HG02885 (cell line): Measurements from ENCODE around the gene RSU1.

Experiments
- ATAC-seq: cut with Tn5 transposase; IDR thresholded peaks from one replicate; pipeline ENCODE4 v1.9.1; 2021; ENCODE audit warnings: mild to moderate bottlenecking; ENCODE audit not compliant: unreplicated experiment, poor library complexity

Gene RSU1

GRCh38 chr10:16748749-16749148 lies 68.5 kb downstream of the RSU1 start:
- ATAC-seq: no peak

GRCh38 chr10:16746856-16747255 lies 70.4 kb downstream of the RSU1 start:
- ATAC-seq: no peak

- ATAC-seq: no peak
Observed at GRCh38 chr10:16745061-16745460, 72.2 kb downstream of the RSU1 start.

- no peak for ATAC-seq
Observed at GRCh38 chr10:16742165-16742960, 74.9 kb downstream of the RSU1 start.

- ATAC-seq: no peak
Observed at GRCh38 chr10:16741540-16741939, 75.7 kb downstream of the RSU1 start.

- ATAC-seq: no peak
Observed at GRCh38 chr10:16737420-16737819, 79.8 kb downstream of the RSU1 start.

GRCh38 chr10:16735671-16736070 lies 81.6 kb downstream of the RSU1 start:
- ATAC-seq: no peak

- ATAC-seq: no peak
Observed at GRCh38 chr10:16732376-16732775, 84.8 kb downstream of the RSU1 start.

- no peak for ATAC-seq
Observed at GRCh38 chr10:16728266-16728665, 89.0 kb downstream of the RSU1 start.

GRCh38 chr10:16727666-16728065 lies 89.6 kb downstream of the RSU1 start:
- ATAC-seq: no peak

GRCh38 chr10:16724509-16724908 lies 92.7 kb downstream of the RSU1 start:
- ATAC-seq: no peak

GRCh38 chr10:16720812-16721211 lies 96.4 kb downstream of the RSU1 start:
- ATAC-seq: no peak

- ATAC-seq: no peak
Observed at GRCh38 chr10:16717622-16718395, 99.4 kb downstream of the RSU1 start.

- no peak for ATAC-seq
Observed at GRCh38 chr10:16716051-16716450, 101.2 kb downstream of the RSU1 start.

- ATAC-seq: no peak
Observed at GRCh38 chr10:16713290-16713689, 103.9 kb downstream of the RSU1 start.

- ATAC-seq: no peak
Observed at GRCh38 chr10:16712883-16713282, 104.3 kb downstream of the RSU1 start.

- no peak for ATAC-seq
Observed at GRCh38 chr10:16700331-16700730, 116.9 kb downstream of the RSU1 start.

- ATAC-seq: no peak
Observed at GRCh38 chr10:16699435-16700057, 117.7 kb downstream of the RSU1 start.

GRCh38 chr10:16698461-16698860 lies 118.8 kb downstream of the RSU1 start:
- no peak for ATAC-seq

GRCh38 chr10:16690417-16690816 lies 126.8 kb downstream of the RSU1 start:
- ATAC-seq: no peak

- ATAC-seq: no peak
Observed at GRCh38 chr10:16689696-16690095, 127.5 kb downstream of the RSU1 start.
